ENCODE results near the gene C5orf46.

GRCh38 chr5:147893820-147894219 lies 12.5 kb downstream of the C5orf46 start:
- TF ChIP-seq CTCF (IDR thresholded peaks at IDR 0.05; ENCODE audit: low read depth, low read length, poor library complexity, severe bottlenecking) (no peak), EZH2phosphoT487 (IDR thresholded peaks at IDR 0.05; ENCODE audit: borderline replicate concordance, low read length) (no peak)

Data from DOHH2 (cell line).